B cell (primary cell): ENCODE data around the gene KCTD4. TPM values are rescaled to one million over a fixed set of nuclear protein-coding genes. Genes with fewer than 3 reads are reported as not detected.

Source experiments
- ATAC-seq: fragments of 200-7000 bp; cut with Tn5 transposase; one replicate; pipeline ENCODE4 v1.10.0; 2021; ENCODE audit warnings: low read depth, mild to moderate bottlenecking, moderate number of reproducible peaks, moderate library complexity
- CTCF ChIA-PET: fragments of 350-600 bp; sonication (Branson Sonifier 250); formaldehyde crosslinking; loops from one replicate; lab custom pipeline; 2021; ENCODE audit warnings: antibody characterized with exemption, inconsistent platforms; lab: Charles Lee
- POLR2A ChIA-PET: fragments of 350-600 bp; sonication (Branson Sonifier 250); formaldehyde crosslinking; loops from one replicate; lab custom pipeline; 2021; ENCODE audit warnings: antibody characterized with exemption; lab: Charles Lee
- DNase-seq: peaks from one replicate; pipeline ENCODE4 v3.0.0; 2013
- H2AFZ ChIP-seq: 2 replicates; pipeline ENCODE4 v1.6.1; 2012; ENCODE audit warnings: mild to moderate bottlenecking, low read depth, low read length; ENCODE audit not compliant: insufficient read depth, poor library complexity, severe bottlenecking
- H3K27ac ChIP-seq, 2 donors: 1 replicate in 1 of 2; 2 replicates in 1 of 2; pipeline ENCODE4 v1.5.1; 2012 to 2013; ENCODE audit warnings: low read length in 2 of 2, mild to moderate bottlenecking in 2 of 2, moderate library complexity in 1 of 2
- H3K27me3 ChIP-seq, 4 experiments: fragments of 200-600 bp in 1 of 4; sonication (generic) in 1 of 4; replicated peaks in 1 of 4; 1 replicate in 2 of 4; 2 replicates in 2 of 4; pipeline versions ENCODE4 v1.6.1 to v1.7.0; 2013 to 2016; ENCODE audit warnings: low read length in 3 of 4, mild to moderate bottlenecking in 2 of 4, mixed read lengths in 1 of 4, moderate library complexity in 1 of 4; ENCODE audit not compliant: insufficient read depth in 4 of 4, control insufficient read depth in 3 of 4; ENCODE audit errors: control extremely low read depth in 1 of 4
- H3K36me3 ChIP-seq, 2 experiments: replicated peaks in 1 of 2; 1 replicate in 1 of 2; 2 replicates in 1 of 2; pipeline versions ENCODE4 v1.6.1 to v1.7.1; 2013; ENCODE audit warnings: low read length in 1 of 2; ENCODE audit not compliant: insufficient read depth in 2 of 2, control insufficient read depth in 1 of 2; ENCODE audit errors: control extremely low read depth in 1 of 2, extremely low read depth in 1 of 2
- H3K4me1 ChIP-seq, 2 donors: fragments of 200-600 bp in 1 of 2; sonication (generic) in 1 of 2; 1 replicate in 1 of 2; 2 replicates in 1 of 2; pipeline versions ENCODE4 v1.5.1 to v1.6.1; 2013 to 2017; ENCODE audit warnings: low read length in 2 of 2; ENCODE audit not compliant: control insufficient read depth in 2 of 2, insufficient read depth in 2 of 2
- H3K4me2 ChIP-seq: replicated peaks from 2 replicates; pipeline ENCODE3; 2012; ENCODE audit warnings: mild to moderate bottlenecking, low read depth, low read length; ENCODE audit not compliant: poor library complexity, severe bottlenecking
- H3K4me3 ChIP-seq, 5 experiments: fragments of 200-600 bp in 1 of 5; sonication (generic) in 1 of 5; 1 replicate in 3 of 5; 2 replicates in 2 of 5; pipeline versions ENCODE4 v1.5.1 to v1.7.0; 2011 to 2016; ENCODE audit warnings: low read length in 4 of 5, mild to moderate bottlenecking in 4 of 5, low read depth in 2 of 5, control low read depth in 1 of 5, moderate library complexity in 1 of 5; ENCODE audit not compliant: insufficient read depth in 1 of 5; ENCODE audit errors: control extremely low read depth in 1 of 5, extremely low read depth in 1 of 5
- H3K79me2 ChIP-seq: fragments of 200-600 bp; sonication (generic); one replicate; pipeline ENCODE4 v1.6.0; 2016; ENCODE audit warnings: low read length; ENCODE audit not compliant: control insufficient read depth, insufficient read depth
- H3K9ac ChIP-seq: fragments of 200-600 bp; sonication (generic); 2 replicates; pipeline ENCODE4 v1.6.1; 2017; ENCODE audit warnings: mild to moderate bottlenecking, low read length, moderate library complexity
- H3K9me3 ChIP-seq, 3 donors: one replicate each; pipeline versions ENCODE4 v1.6.1 to v1.7.1; 2013; ENCODE audit warnings: low read length in 2 of 3; ENCODE audit not compliant: control insufficient read depth in 2 of 3, insufficient read depth in 1 of 3; ENCODE audit errors: control extremely low read depth in 1 of 3
- H4K20me1 ChIP-seq: 2 replicates; pipeline ENCODE4 v1.6.0; 2012; ENCODE audit warnings: mild to moderate bottlenecking, low read length; ENCODE audit not compliant: insufficient read depth, control insufficient read depth, poor library complexity, severe bottlenecking
- H3K27ac Mint-ChIP-seq: one replicate; pipeline ENCODE4 v1.8.0; 2021; ENCODE audit warnings: mixed read lengths
- H3K27me3 Mint-ChIP-seq: one replicate; pipeline ENCODE4 v1.8.0; 2021; ENCODE audit warnings: mixed read lengths
- H3K4me1 Mint-ChIP-seq: one replicate; pipeline ENCODE4 v1.8.0; 2021; ENCODE audit warnings: mixed read lengths
- H3K4me3 Mint-ChIP-seq: one replicate; pipeline ENCODE4 v1.8.0; 2021; ENCODE audit warnings: mixed read lengths
- H3K9me3 Mint-ChIP-seq: one replicate; pipeline ENCODE4 v1.8.0; 2022; ENCODE audit warnings: mixed read lengths; ENCODE audit not compliant: insufficient read depth
- EZH2 ChIP-seq: IDR thresholded peaks from 2 replicates; pipeline ENCODE4 v1.6.1; 2012; ENCODE audit warnings: borderline replicate concordance, low read depth, mild to moderate bottlenecking, moderate library complexity, low read length; ENCODE audit not compliant: insufficient read depth, poor library complexity, severe bottlenecking
- WGBS: methylation state at CpG from one replicate; pipeline ENCODE4 v1.1.5; 2013; ENCODE audit warnings: missing lambda C conversion rate; ENCODE audit not compliant: insufficient coverage; 5-methylcytosine and 5-hydroxymethylcytosine counted together
- intact Hi-C: fragments of 100-400 bp; cut with micrococcal nuclease; formaldehyde crosslinking; loops from one replicate; pipeline ENCODE4 v1.10.0; 2022
- polyA plus RNA-seq: library from polyadenylated mRNA; depleted of rRNA; stranded (reverse); fragments of >200 nt; gene quantifications from 2 replicates; pipeline ENCODE4 v1.2.3, GENCODE V29; 2012
- total RNA-seq, 2 donors: library from RNA; stranded (reverse); fragments of 120-200 nt in 1 of 2; gene quantifications; 1 replicate in 1 of 2; 2 replicates in 1 of 2; pipeline versions ENCODE4 v1.2.3 to v1.2.4, GENCODE V29; 2013 to 2022
- TF ChIP-seq, protein P1 (sequence below): fragments of 200-600 bp; IDR thresholded peaks from one replicate; pipeline ENCODE4 v1.8.0; 2022; ENCODE audit warnings: antibody characterized with exemption, mild to moderate bottlenecking

Gene KCTD4
- total and polyA plus RNA-seq, 2 donors (not counting 1 experiment from before 2014, with no cell fraction given), result not detected

DNA sequence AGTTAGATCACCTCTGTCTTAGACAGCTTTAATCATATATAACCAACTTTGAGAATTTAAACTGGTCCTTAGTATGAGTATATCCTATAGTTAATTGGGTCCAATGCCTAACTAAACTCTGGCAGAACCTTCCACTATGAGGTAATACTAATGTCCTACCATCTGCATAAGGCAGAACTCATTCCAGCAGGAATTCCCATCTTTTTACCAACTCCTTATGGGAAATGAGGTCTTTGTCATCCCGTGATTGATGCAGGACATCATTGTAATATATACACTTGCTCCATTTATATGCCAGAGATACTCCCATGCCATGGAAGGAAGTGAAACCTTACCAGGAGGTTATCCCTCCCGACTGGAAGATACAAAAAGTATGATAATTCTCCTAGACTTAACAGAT lies 2.8 kb downstream of the KCTD4 start:
- ChIA-PET CTCF (no interaction called here), POLR2A (no interaction called here)
- H4K20me1 ChIP-seq, result peaks cover 10% of the 10 kb centered on the region
- H3K4me3 ChIP-seq, result no peak overlapping the region
- no peak overlapping the region for H3K27ac ChIP-seq
- no peak overlapping the region for H2AFZ ChIP-seq
- no peaks in the 10 kb centered on the region for H3K9me3 ChIP-seq
- intact Hi-C loops, result no loop called here
- Mint-ChIP-seq H3K27me3 (no peaks in the 10 kb centered on the region), H3K4me3 (no peak overlapping the region), H3K27ac (no peak overlapping the region), H3K4me1 (peaks cover 22% of the 10 kb centered on the region), H3K9me3 (no peaks in the 10 kb centered on the region)
- peaks cover 17% of the 10 kb centered on the region for H3K79me2 ChIP-seq
- no peak overlapping the region for H3K9ac ChIP-seq
- H3K36me3 ChIP-seq, result no peaks in the 10 kb centered on the region
- no peaks in the 10 kb centered on the region for H3K27me3 ChIP-seq
- DNase-seq, result no peak
- no CpG with 5 or more reads among the region's 2 CpGs for WGBS
- H3K4me1 ChIP-seq, result peaks cover 7 to 9% of the 10 kb centered on the region in 2 donors
- TF ChIP-seq, protein P1, sequence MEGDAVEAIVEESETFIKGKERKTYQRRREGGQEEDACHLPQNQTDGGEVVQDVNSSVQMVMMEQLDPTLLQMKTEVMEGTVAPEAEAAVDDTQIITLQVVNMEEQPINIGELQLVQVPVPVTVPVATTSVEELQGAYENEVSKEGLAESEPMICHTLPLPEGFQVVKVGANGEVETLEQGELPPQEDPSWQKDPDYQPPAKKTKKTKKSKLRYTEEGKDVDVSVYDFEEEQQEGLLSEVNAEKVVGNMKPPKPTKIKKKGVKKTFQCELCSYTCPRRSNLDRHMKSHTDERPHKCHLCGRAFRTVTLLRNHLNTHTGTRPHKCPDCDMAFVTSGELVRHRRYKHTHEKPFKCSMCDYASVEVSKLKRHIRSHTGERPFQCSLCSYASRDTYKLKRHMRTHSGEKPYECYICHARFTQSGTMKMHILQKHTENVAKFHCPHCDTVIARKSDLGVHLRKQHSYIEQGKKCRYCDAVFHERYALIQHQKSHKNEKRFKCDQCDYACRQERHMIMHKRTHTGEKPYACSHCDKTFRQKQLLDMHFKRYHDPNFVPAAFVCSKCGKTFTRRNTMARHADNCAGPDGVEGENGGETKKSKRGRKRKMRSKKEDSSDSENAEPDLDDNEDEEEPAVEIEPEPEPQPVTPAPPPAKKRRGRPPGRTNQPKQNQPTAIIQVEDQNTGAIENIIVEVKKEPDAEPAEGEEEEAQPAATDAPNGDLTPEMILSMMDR, result no peak
- no peak for TF ChIP-seq EZH2
- no peak overlapping the region for H3K4me2 ChIP-seq
- ATAC-seq, result no peak

DNA sequence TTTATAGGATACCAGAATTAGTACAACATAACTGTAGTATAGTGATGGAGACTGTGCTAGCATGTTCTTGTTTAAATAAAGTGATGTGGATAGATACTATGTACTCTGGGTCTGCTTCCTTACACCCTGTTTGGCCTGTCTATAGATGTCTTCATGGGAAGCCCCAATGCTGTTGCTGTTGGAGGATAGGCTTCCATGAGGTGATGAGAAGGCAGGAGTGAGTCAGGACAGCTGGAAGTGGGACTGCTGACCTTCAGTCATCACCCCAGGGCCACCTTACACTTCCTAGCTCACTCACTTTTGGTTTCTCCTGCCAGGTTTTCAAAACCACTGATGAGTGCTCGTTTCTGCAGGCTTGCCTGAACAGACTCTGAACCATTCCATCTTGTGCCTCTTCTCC lies 4.2 kb downstream of the KCTD4 start:
- peaks cover 22% of the 10 kb centered on the region for H3K4me1 Mint-ChIP-seq
- 90% methylated on average over 1 of the region's 1 CpG for WGBS
- ATAC-seq (no peak), DNase-seq (no peak)
- peak overlapping the region; percentile 17 for H3K27ac Mint-ChIP-seq
- peaks cover 7 to 9% of the 10 kb centered on the region in 2 donors for H3K4me1 ChIP-seq
- intact Hi-C loops, result no loop called here
- no peak overlapping the region for H3K9ac ChIP-seq
- no peak overlapping the region for H3K4me3 ChIP-seq
- H3K4me2 ChIP-seq, result no peak overlapping the region
- H3K27me3 Mint-ChIP-seq, result no peaks in the 10 kb centered on the region
- no peaks in the 10 kb centered on the region for H3K9me3 Mint-ChIP-seq
- CTCF ChIA-PET, result no interaction called here
- no peak overlapping the region for H3K27ac ChIP-seq
- H3K4me3 Mint-ChIP-seq, result no peak overlapping the region
- no peaks in the 10 kb centered on the region for H3K36me3 ChIP-seq
- no peak for TF ChIP-seq EZH2
- TF ChIP-seq, protein P1, result no peak
- peaks cover 16% of the 10 kb centered on the region for H3K79me2 ChIP-seq
- H4K20me1 ChIP-seq, result peaks cover 10% of the 10 kb centered on the region
- POLR2A ChIA-PET, result no interaction called here
- H2AFZ ChIP-seq, result no peak overlapping the region
- no peaks in the 10 kb centered on the region for H3K27me3 ChIP-seq
- H3K9me3 ChIP-seq, result no peaks in the 10 kb centered on the region
